Effector CD8-positive, alpha-beta T cell (primary cell): ENCODE measurements around the gene ABCC5.
"Not testable (repeated sequence)": the region's sequence is repeated elsewhere in the genome, so short reads cannot be mapped to it uniquely, and the experiment has no call there.

Source experiments
- DNase-seq: peaks from one replicate; lab custom pipeline; 2025; lab: John Stamatoyannopoulos, UW
- total RNA-seq, 4 experiments: gene quantifications; one replicate each; lab custom pipeline; 2026; lab: John Stamatoyannopoulos, UW

ABCC5 gene
- total RNA-seq, result 34.7 to 71.9 (median 55.7) reads per million in 4 experiments

GRCh38 chr3:184017672-184018423, at the start of gene ABCC5:
Gene ABCC5, minus strand, starts transcription at chr3:184017884. Its CDS starts 3,492 bp downstream, at chr3:184014392.
- peak; percentile 68 for DNase-seq

DNA sequence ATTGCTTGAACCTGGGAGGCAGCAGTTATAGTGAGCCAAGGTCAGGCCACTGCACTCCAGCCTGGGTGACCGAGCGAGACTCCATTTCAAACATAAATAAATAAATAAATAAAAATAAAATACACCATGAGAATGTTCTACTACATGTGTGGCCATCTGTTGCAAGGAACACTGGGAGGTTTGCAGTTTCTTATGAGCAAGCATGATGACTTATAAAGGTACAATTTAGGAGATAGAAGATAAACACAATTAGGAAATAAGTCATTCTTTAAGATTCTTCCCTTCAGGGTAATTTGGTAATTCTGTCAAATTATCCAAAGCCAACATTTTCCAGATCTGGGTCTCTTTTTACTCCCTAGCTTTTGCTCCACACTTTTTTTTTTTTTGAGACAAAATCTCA, 48.5 kb upstream of the ABCC5 start:
- no peak for DNase-seq

DNA sequence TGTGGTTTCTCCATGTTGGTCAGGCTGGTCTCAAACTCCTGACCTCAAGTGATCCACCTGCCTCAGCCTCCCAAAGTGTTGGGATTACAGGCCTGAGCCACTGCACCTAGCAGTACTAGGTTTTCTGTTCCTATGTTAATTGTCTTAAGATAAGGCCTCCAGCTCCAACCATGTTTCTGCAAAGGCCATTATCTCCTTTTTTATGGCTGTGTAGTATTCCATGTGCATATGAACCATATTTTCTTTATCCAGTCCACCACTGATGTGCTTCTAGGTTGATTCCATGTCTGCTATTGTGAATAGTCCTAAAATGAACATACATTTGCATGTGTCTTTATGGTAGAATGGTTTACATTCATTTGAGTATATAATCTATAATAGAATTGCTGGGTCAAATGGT, 45.0 kb upstream of the ABCC5 start:
- no peak for DNase-seq

GRCh38 chr3:184059424-184059823, 41.7 kb upstream of the ABCC5 start:
- DNase-seq, result no peak

DNA sequence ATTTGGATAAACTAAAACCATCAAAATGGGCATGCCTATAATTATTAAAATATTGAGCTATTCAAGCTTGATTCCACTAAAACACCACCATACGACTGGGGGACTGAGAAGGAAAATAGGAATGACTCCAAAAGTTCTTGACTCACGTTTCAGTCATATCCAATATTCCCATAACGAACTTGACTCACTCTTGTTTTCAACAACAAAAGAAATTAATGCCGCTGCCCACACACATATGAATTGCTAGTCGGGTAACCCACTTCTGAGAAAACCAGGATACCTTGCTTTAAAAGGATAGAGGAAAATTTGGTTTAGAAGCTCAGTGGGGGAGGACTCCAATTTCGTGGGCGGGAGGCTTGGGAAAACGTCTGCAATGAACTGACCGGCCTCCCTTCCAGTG, 40.3 kb upstream of the ABCC5 start:
- no peak for DNase-seq

- DNase-seq, result no peak
Measured at GRCh38 chr3:184052767-184053166, 35.1 kb upstream of the ABCC5 start, which contains the start of gene HTR3C. Gene HTR3C, plus strand, starts transcription at chr3:184053047. Its CDS starts 34 bp downstream, at chr3:184053081.

DNA sequence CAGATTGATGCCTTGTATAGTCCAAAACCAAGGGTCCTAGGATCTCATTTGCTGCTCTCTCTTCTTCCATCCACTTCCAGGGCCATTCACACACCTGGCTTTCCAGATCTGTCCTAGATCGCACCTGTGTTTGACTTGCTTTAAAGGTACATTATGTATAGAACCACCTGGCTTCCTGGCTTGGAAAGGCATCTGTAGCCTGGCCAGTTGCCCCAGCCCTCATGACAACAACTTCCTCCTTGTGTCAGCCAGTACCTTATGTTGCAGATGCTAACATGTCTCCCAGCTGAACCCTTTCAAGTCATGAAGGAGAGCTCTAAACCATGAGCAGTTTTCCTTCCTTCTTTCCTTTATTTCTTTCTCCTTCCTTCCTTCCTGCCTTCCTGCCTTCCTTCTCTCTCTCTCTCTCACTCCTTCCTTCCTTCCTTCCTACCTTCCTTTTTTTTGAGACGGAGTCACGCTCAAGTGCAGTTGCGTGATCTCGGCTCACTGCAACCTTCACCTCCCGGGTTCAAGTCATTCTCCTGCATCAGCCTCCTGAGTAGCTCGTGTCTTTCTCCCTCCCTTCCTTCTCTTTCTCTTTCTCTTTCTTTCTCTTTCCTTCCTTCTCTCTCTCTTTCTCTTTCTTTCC, 32.6 kb upstream of the ABCC5 start:
- DNase-seq, result no peak

GRCh38 chr3:184045995-184046394, 28.3 kb upstream of the ABCC5 start:
- no peak for DNase-seq

DNA sequence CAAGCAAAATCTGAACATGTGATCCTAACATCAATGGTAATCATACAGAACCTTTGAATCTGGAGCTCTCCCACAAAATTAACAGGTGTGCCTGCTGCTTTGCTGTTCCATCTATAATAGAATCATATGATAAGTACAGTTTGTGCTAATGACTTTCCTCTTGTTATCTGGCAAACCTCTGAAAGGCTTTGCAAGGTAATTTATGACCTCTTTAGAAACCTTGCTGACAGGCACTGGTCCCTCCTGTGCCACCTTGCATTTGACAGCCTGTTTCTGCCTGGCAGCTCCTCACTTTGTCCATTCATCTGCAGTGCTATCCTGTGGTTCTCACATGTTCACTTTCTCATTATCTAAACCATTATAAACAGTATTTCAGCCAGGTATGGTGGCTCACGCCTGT, 24.9 kb upstream of the ABCC5 start:
- DNase-seq, result no peak

DNA sequence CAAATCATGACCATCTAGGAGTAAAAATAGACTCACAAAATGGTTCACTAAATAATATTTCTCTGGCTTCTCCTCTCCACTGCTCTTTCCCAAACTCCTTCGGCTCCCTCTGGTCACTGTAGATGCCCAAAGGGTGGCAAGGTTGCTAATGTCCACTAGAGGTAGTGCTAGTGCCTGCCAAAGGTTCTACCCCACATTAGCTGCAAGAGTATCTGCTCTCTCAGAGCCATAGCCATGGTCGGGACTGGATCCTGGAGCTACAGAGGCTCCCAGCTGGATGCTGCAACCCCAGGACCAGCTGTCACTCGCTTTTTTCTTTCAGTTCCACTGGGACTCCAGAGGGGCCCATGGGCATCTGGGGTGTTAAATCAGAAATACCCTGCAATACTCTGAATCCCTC, 22.3 kb upstream of the ABCC5 start:
- no peak for DNase-seq

- DNase-seq, result no peak
Measured at GRCh38 chr3:184039414-184039813, 21.7 kb upstream of the ABCC5 start.

DNA sequence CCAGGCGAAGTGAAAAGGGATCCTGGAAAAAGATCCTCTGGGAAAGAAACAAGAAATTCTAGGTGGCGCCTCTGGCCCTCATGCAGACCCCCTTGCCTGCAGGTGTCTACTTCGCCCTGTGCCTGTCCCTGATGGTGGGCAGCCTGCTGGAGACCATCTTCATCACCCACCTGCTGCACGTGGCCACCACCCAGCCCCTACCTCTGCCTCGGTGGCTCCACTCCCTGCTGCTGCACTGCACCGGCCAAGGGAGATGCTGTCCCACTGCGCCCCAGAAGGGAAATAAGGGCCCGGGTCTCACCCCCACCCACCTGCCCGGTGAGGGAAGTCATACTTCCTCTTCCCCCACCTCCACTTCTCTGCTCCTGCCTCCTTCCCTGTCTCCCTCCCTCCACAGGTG, 20.6 kb upstream of the ABCC5 start:
- DNase-seq, result not testable (repeated sequence)

DNA sequence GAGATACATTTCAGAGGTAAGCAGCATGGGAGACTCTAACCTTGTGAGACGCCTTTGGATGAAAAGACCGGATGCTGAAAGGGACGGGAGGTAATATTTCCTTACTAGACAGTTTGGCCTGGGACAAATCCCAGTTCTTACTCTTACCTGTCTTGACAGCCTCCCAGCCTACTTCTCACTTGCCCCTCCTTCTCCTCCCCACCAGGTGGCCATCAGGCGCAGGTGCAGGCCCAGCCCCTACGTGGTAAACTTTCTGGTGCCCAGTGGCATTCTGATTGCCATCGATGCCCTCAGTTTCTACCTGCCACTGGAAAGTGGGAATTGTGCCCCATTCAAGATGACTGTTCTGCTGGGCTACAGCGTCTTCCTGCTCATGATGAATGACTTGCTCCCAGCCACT, 20.1 kb upstream of the ABCC5 start:
- DNase-seq, result no peak

DNA sequence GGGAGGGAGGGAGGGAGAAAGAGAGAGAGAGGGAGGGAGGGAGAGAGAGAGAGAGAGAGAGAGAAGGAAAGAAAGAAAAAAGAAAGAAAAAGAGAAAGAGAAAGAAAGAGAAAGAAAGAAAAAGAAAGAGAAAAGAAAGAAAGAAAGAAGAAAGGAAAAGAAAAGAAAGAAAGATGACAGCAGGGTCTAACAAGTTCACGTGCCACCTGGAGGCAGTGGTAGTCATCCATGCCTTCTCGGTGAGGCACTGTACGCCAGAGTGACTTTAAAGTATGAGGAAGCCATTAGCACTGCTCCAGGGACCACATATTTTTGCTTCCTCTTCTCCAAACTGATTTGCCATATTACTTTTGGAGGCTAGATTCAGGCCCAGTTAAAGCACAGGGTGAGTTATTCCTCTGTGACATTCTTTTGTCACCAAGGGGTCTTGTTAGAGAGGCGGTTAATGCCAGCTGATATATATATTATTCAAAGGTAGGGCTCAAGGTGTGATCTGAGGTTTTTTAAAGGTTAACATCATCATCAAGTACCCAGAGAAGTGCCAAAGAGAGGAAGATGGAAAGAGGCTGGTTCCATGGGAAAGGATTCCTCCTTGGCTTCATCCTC, 13.6 kb upstream of the ABCC5 start, which contains the start of gene HTR3D:
Gene HTR3D (plus strand): TSS at position 556 of the 606 bp plus-strand sequence. CDS start 0 bp downstream, at position 556.
- no peak for DNase-seq

DNA sequence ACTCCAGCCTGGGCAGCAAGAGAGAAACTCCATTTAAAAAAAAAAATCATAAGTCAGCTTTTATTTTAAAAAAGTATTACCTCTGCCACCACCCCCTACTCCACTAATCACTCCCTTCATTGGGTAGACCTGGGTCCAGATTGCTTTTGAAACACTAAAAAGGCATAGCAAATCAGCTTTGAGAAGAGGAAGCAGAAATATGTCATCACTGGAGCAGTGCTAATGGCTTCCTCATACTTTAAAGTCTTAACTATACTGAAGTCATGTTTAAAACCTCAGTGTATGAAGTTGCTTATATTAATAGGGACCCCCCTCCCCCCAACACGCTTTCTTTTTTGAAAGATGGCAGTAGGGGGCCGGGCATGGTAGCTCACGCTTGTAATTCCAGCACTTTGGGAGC, 12.9 kb upstream of the ABCC5 start:
- no peak for DNase-seq

- DNase-seq, result no peak
Measured at GRCh38 chr3:184029443-184029842, 11.8 kb upstream of the ABCC5 start.

GRCh38 chr3:184028275-184028890, 10.7 kb upstream of the ABCC5 start:
- DNase-seq, result not testable (repeated sequence)

GRCh38 chr3:184025256-184025655, 7.6 kb upstream of the ABCC5 start:
- not testable (repeated sequence) for DNase-seq

DNA sequence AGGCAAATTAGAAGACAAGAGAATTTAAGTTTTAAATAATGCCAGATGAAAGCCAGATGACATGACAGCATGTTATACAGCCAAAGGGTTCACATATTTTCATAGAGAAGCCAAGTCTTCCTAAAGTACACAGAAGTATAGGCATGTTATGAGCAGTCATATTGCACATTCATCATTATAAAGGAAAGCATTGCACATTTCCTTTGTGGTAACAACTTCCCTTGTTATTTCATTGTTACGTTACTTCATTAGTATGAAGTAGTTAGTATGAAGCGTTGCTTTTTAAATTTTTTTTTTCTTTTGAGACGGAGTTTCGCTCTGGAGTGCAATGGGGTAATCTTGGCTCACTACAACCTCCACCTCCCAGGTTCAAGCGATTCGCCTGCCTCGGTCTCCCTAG, 4.6 kb upstream of the ABCC5 start:
- no peak for DNase-seq

GRCh38 chr3:184018424-184018973, 815 bp upstream of the ABCC5 start:
- DNase-seq, result no peak

DNA sequence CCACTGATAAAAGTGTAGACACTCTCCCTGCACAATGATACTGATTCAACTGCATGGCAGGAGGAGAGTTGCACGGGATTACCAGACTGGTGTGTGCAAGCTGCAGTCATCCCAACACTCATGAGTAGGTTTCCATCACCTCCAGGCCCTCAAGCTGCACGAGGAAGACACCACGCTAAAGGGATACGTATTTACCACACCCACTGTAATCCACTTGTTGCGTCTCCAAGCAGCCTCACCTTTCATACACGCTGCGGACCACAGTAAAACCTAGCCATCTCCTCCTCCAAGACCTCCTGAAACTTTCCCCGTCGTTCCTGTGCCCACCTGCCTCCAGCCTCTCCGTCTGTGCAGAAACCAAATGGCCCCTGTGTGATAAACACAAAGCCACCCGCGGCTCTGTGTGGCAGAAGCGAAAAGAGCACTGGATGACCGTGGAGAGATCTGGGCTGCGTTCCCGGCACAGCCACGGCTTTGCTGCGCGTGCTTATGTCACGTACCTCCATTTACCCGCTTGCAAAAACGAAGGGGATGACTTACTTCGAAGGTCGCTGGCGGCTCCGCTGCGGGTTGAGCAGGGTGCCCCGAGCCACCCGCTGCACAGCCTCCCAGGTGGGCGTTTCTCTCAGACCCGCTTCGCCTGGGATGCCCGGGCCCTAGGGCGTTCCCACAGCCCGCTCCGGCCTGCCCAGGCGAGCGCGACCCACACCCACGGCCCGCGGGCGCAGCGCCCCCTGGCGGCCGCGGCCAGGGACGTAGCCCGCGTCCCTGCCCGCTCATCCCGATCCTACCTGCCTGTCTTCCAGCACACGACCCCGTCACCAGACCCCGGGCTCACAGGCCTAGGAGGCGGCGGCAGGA, 643 bp downstream of the ABCC5 start:
- peak; percentile 33 for DNase-seq
